ENCODE results near the gene ANXA7.

ANXA7 gene

GRCh38 chr10:73432646-73433537 lies 19.0 kb upstream of the ANXA7 start:
- in situ Hi-C loops (cut with HindIII; ENCODE audit: low pct_ligation_motif_present, low sequenced_read_pairs): no loop called here
- Histone ChIP-seq H3K36me3 (replicated peaks) (peaks cover 9% of the 10 kb centered on the region), H3K4me3 (ENCODE audit: low read depth, low read length) (no peak overlapping the region), H3K27ac (no peak overlapping the region), H3K27me3 (replicated peaks) (no peaks in the 10 kb centered on the region)
- no peak for DNase-seq
- TF ChIP-seq CTCF (IDR thresholded peaks at IDR 0.05; ENCODE audit: low read depth, low read length, missing control alignments): no peak

GRCh38 chr10:73426318-73426717 lies 12.5 kb upstream of the ANXA7 start:
- Histone ChIP-seq H3K27me3 (replicated peaks) (no peaks in the 10 kb centered on the region), H3K4me3 (ENCODE audit: low read depth, low read length) (no peak overlapping the region), H3K36me3 (replicated peaks) (peaks cover 42% of the 10 kb centered on the region), H3K27ac (no peak overlapping the region)
- DNase-seq: no peak
- in situ Hi-C loops (cut with HindIII; ENCODE audit: low pct_ligation_motif_present, low sequenced_read_pairs): no loop called here
- no peak for TF ChIP-seq CTCF (IDR thresholded peaks at IDR 0.05; ENCODE audit: low read depth, low read length, missing control alignments)

- no peak overlapping the region for H3K27ac ChIP-seq
- in situ Hi-C loops (cut with HindIII; ENCODE audit: low pct_ligation_motif_present, low sequenced_read_pairs): no loop called here
- H3K4me3 ChIP-seq (ENCODE audit: low read depth, low read length): no peak overlapping the region
- H3K36me3 ChIP-seq (replicated peaks): peaks cover 42% of the 10 kb centered on the region
- H3K27me3 ChIP-seq (replicated peaks): no peaks in the 10 kb centered on the region
- no peak for TF ChIP-seq CTCF (IDR thresholded peaks at IDR 0.05; ENCODE audit: low read depth, low read length, missing control alignments)
- DNase-seq: no peak
Measured at GRCh38 chr10:73424478-73424877, 10.6 kb upstream of the ANXA7 start.

- Histone ChIP-seq H3K27ac (no peak overlapping the region), H3K4me3 (ENCODE audit: low read depth, low read length) (no peak overlapping the region), H3K36me3 (replicated peaks) (peaks cover 42% of the 10 kb centered on the region), H3K27me3 (replicated peaks) (no peaks in the 10 kb centered on the region)
- in situ Hi-C loops (cut with HindIII; ENCODE audit: low pct_ligation_motif_present, low sequenced_read_pairs): no loop called here
- no peak for TF ChIP-seq CTCF (IDR thresholded peaks at IDR 0.05; ENCODE audit: low read depth, low read length, missing control alignments)
- no peak for DNase-seq
Measured at GRCh38 chr10:73423309-73423708, 9.5 kb upstream of the ANXA7 start.

- H3K4me3 ChIP-seq (ENCODE audit: low read depth, low read length): no peak overlapping the region
- in situ Hi-C loops (cut with HindIII; ENCODE audit: low pct_ligation_motif_present, low sequenced_read_pairs): no loop called here
- no peak overlapping the region for H3K27ac ChIP-seq
- no peaks in the 10 kb centered on the region for H3K27me3 ChIP-seq (replicated peaks)
- H3K36me3 ChIP-seq (replicated peaks): no peaks in the 10 kb centered on the region
- no peak for DNase-seq
- TF ChIP-seq CTCF (IDR thresholded peaks at IDR 0.05; ENCODE audit: low read depth, low read length, missing control alignments): no peak
Measured at GRCh38 chr10:73416571-73416970, 2.7 kb upstream of the ANXA7 start.

All from brain microvascular endothelial cell (primary cell).